Lower leg skin (tissue), 3 donors: Measurements from ENCODE around the gene TMEM272.

Experiments
- POLR2A ChIP-seq, 2 donors: fragments of 450-650 bp; IDR thresholded peaks; one replicate each; pipeline ENCODE4 v1.6.1; 2016 to 2017; ENCODE audit warnings: antibody characterized with exemption in 2 of 2, mild to moderate bottlenecking in 1 of 2, moderate library complexity in 1 of 2
- TF ChIP-seq, protein P1 (sequence below), 3 donors: fragments of 450-650 bp; IDR thresholded peaks; one replicate each; pipeline ENCODE4 v1.5.1; 2016; ENCODE audit warnings: antibody characterized with exemption in 3 of 3, mild to moderate bottlenecking in 3 of 3, moderate library complexity in 2 of 3

DNA sequence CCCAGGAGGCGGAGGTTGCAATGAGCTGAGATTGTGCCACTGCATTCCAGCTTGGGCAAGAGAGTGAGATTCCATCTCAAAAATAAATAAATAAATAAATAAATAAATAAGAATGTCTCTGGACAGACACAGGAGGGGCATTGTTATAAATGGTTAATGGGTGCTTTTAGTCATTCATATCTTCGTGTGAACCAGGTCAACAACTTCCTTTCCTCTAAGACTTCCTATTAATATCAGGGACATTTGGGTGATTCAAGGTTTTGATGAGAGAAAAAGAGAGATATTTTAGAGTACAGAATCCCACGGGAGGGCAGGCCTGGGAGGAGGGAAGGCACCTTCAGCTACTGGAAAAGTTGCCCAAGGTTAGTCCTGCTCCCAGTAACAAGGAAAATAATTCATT lies 64.9 kb downstream of the TMEM272 start:
- TF ChIP-seq, protein P1, sequence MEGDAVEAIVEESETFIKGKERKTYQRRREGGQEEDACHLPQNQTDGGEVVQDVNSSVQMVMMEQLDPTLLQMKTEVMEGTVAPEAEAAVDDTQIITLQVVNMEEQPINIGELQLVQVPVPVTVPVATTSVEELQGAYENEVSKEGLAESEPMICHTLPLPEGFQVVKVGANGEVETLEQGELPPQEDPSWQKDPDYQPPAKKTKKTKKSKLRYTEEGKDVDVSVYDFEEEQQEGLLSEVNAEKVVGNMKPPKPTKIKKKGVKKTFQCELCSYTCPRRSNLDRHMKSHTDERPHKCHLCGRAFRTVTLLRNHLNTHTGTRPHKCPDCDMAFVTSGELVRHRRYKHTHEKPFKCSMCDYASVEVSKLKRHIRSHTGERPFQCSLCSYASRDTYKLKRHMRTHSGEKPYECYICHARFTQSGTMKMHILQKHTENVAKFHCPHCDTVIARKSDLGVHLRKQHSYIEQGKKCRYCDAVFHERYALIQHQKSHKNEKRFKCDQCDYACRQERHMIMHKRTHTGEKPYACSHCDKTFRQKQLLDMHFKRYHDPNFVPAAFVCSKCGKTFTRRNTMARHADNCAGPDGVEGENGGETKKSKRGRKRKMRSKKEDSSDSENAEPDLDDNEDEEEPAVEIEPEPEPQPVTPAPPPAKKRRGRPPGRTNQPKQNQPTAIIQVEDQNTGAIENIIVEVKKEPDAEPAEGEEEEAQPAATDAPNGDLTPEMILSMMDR (IDR thresholded peaks at IDR 0.05), result no peak
- no peak for TF ChIP-seq POLR2A (IDR thresholded peaks at IDR 0.05)
